Body of pancreas (tissue), 4 donors: ENCODE data around the gene SLC24A4. TPM values are rescaled to one million over a fixed set of nuclear protein-coding genes. Genes with fewer than 3 reads are reported as not detected.

Source experiments
- ATAC-seq: fragments of 150-250 bp; one replicate; pipeline ENCODE4 v1.9.1; 2016
- DNase-seq, 4 donors: peaks; one replicate each; pipeline ENCODE4 v3.0.0-alpha.2; 2019
- H3K27ac ChIP-seq, 4 donors: fragments of 200-600 bp; sonication (generic); 1 replicate in 3 of 4; 2 replicates in 1 of 4; pipeline versions ENCODE4 v1.5.1 to v1.6.1; 2016 to 2019; ENCODE audit warnings: mild to moderate bottlenecking in 1 of 4, mixed read lengths in 1 of 4, moderate library complexity in 1 of 4
- H3K27me3 ChIP-seq, 2 donors: fragments of 200-600 bp; sonication (generic); one replicate each; pipeline ENCODE4 v1.6.0; 2016; ENCODE audit warnings: mild to moderate bottlenecking in 1 of 2
- H3K36me3 ChIP-seq, 2 donors: fragments of 200-600 bp; sonication (generic); replicated peaks in 1 of 2; 2 replicates each; pipeline ENCODE4 v1.5.1; 2016; ENCODE audit warnings: low read depth in 2 of 2; ENCODE audit not compliant: insufficient read depth in 1 of 2
- H3K4me1 ChIP-seq: fragments of 200-600 bp; sonication (generic); one replicate; pipeline ENCODE4 v1.6.0; 2016
- H3K4me3 ChIP-seq, 2 donors: fragments of 200-600 bp; sonication (generic); 1 replicate in 1 of 2; 2 replicates in 1 of 2; pipeline ENCODE4 v1.5.1; 2016 to 2019
- H3K9me3 ChIP-seq, 3 donors: fragments of 200-600 bp; sonication (generic); 1 replicate in 2 of 3; 2 replicates in 1 of 3; pipeline ENCODE4 v1.5.1; 2016
- CTCF ChIP-seq, 7 experiments: fragments of 450-650 bp in 4 of 7; fragments of 200-600 bp in 3 of 7; sonication (generic) in 3 of 7; IDR thresholded peaks; one replicate each; pipeline ENCODE4 v1.5.1; 2016 to 2019; ENCODE audit warnings: antibody characterized with exemption in 7 of 7
- POLR2A ChIP-seq, 3 donors: fragments of 450-650 bp; IDR thresholded peaks; one replicate each; pipeline ENCODE4 v1.6.1; 2016; ENCODE audit warnings: antibody characterized with exemption in 3 of 3, mild to moderate bottlenecking in 2 of 3
- WGBS, 2 donors: methylation state at CpG; one replicate each; pipeline ENCODE4 v1.1.5; 2017; 5-methylcytosine and 5-hydroxymethylcytosine counted together
- intact Hi-C: fragments of 100-400 bp; cut with DNase I; formaldehyde crosslinking; loops from one replicate; pipeline ENCODE4 v1.15.1; 2023
- total RNA-seq, 2 donors: library from RNA; depleted of rRNA; stranded (reverse); fragments of >200 nt; gene quantifications; one replicate each; pipeline ENCODE4 v1.1.0, GENCODE V29; 2016

The SLC24A4 gene
- total RNA-seq, 2 donors from 2014 or later = 0.26 TPM; not detected in 1

- no peaks in the 10 kb centered on the region for H3K9me3 ChIP-seq
Measured at GRCh38 chr14:92443741-92444140, 120.8 kb downstream of the SLC24A4 start.

GRCh38 chr14:92446771-92447170 is 123.8 kb downstream of the SLC24A4 start:
- intact Hi-C loops = no loop called here
- Histone ChIP-seq H3K27me3 (no peaks in the 10 kb centered on the region), H3K4me1 (no peaks in the 10 kb centered on the region), H3K36me3 (no peaks in the 10 kb centered on the region), H3K27ac (no peak overlapping the region), H3K4me3 (no peak overlapping the region), H3K9me3 (no peaks in the 10 kb centered on the region)
- ATAC-seq (no peak), DNase-seq (no peak)
- no peak for TF ChIP-seq POLR2A (IDR thresholded peaks at IDR 0.05)
- TF ChIP-seq CTCF (IDR thresholded peaks at IDR 0.05) = no peak
- 65 to 91% methylated on average over 4 to 5 of the region's 5 CpGs for WGBS, 2 donors

More at GRCh38 chr14:92443741-92444140, 120.8 kb downstream of the SLC24A4 start:
- Histone ChIP-seq H3K4me1 (no peaks in the 10 kb centered on the region), H3K4me3 (no peak overlapping the region), H3K36me3 (no peaks in the 10 kb centered on the region), H3K27me3 (no peaks in the 10 kb centered on the region), H3K27ac (no peak overlapping the region)
- no peak for ATAC-seq
- 83 to 84% methylated on average over 7 to 8 of the region's 8 CpGs for WGBS, 2 donors
- TF ChIP-seq POLR2A (IDR thresholded peaks at IDR 0.05) = no peak
- no peak for TF ChIP-seq CTCF (IDR thresholded peaks at IDR 0.05)
- intact Hi-C loops = no loop called here
- no peak for DNase-seq

GRCh38 chr14:92447416-92448197 is 124.6 kb downstream of the SLC24A4 start:
- no peak for DNase-seq

GRCh38 chr14:92448786-92449185 is 125.8 kb downstream of the SLC24A4 start:
- no peak overlapping the region for H3K4me3 ChIP-seq
- H3K27ac ChIP-seq = no peak overlapping the region
- ATAC-seq (no peak), DNase-seq (no peak)
- no peaks in the 10 kb centered on the region for H3K9me3 ChIP-seq
- H3K4me1 ChIP-seq = no peaks in the 10 kb centered on the region
- intact Hi-C loops = no loop called here
- no peak for TF ChIP-seq POLR2A (IDR thresholded peaks at IDR 0.05)
- no peak for TF ChIP-seq CTCF (IDR thresholded peaks at IDR 0.05)
- H3K27me3 ChIP-seq = no peaks in the 10 kb centered on the region
- H3K36me3 ChIP-seq = no peaks in the 10 kb centered on the region
- WGBS, 2 donors = 67 to 74% methylated on average over 6 of the region's 6 CpGs

More at GRCh38 chr14:92447416-92448197, 124.6 kb downstream of the SLC24A4 start:
- H3K27me3 ChIP-seq = no peaks in the 10 kb centered on the region
- no peaks in the 10 kb centered on the region for H3K36me3 ChIP-seq
- no peak overlapping the region for H3K4me3 ChIP-seq
- H3K4me1 ChIP-seq = no peaks in the 10 kb centered on the region
- no peak overlapping the region for H3K27ac ChIP-seq
- no peak for TF ChIP-seq POLR2A (IDR thresholded peaks at IDR 0.05)
- no peak for TF ChIP-seq CTCF (IDR thresholded peaks at IDR 0.05)
- intact Hi-C loops = no loop called here
- no peak for ATAC-seq
- WGBS, 2 donors = 74 to 90% methylated on average over 10 of the region's 10 CpGs
- H3K9me3 ChIP-seq = no peaks in the 10 kb centered on the region
